Measurements from ENCODE around the gene XIRP1. TPM values are rescaled to one million over a fixed set of nuclear protein-coding genes. Genes with fewer than 3 reads are reported as not detected.

XIRP1 gene
- total RNA-seq: under 1 TPM in 1 of 3 donors, not detected in 2; 0.44 TPM

GRCh38 chr3:39192490-39193092 lies at the start of gene XIRP1:
Gene XIRP1, minus strand, starts transcription at chr3:39192595. Its CDS starts 3,150 bp downstream, at chr3:39189445.
- H3K4me3 ChIP-seq: no peak within 1 kb of the TSS
- TF ChIP-seq CTCF (IDR thresholded peaks at IDR 0.05): no peak
- no peak for TF ChIP-seq POLR2AphosphoS5 (IDR thresholded peaks at IDR 0.05)
- no peak for TF ChIP-seq POLR2A (IDR thresholded peaks at IDR 0.05)
- H3K9me3 ChIP-seq: no peaks in the 10 kb centered on the region
- peaks cover 0 to 5% of the 10 kb centered on the region in 2 donors for H3K4me1 ChIP-seq
- DNase-seq (ENCODE audit: low spot score in 2 of 2): no peak
- no peaks in the 10 kb centered on the region for H3K36me3 ChIP-seq
- intact Hi-C loops (cut with DNase I; ENCODE audit: low total_unique reads): loop anchor here (5.0 kb wide), 1 partner anchor 85 kb away; no protein-coding TSS in a partner anchor
- no peak within 1 kb of the TSS for H3K27ac ChIP-seq
- no peaks in the 10 kb centered on the region for H3K27me3 ChIP-seq

GRCh38 chr3:39241561-39241960 lies 49.2 kb upstream of the XIRP1 start:
- no peak for DNase-seq (ENCODE audit: low spot score in 2 of 2)
- Histone ChIP-seq H3K4me1 (no peaks in the 10 kb centered on the region), H3K27me3 (no peaks in the 10 kb centered on the region), H3K4me3 (no peak overlapping the region), H3K36me3 (no peaks in the 10 kb centered on the region), H3K9me3 (no peaks in the 10 kb centered on the region), H3K27ac (no peak overlapping the region)
- no peak for TF ChIP-seq POLR2AphosphoS5 (IDR thresholded peaks at IDR 0.05)
- no peak for TF ChIP-seq CTCF (IDR thresholded peaks at IDR 0.05)
- intact Hi-C loops (cut with DNase I; ENCODE audit: low total_unique reads): no loop called here

- TF ChIP-seq CTCF (IDR thresholded peaks at IDR 0.05) (no peak), POLR2A (IDR thresholded peaks at IDR 0.05) (no peak), POLR2AphosphoS5 (IDR thresholded peaks at IDR 0.05) (no peak)
- DNase-seq (ENCODE audit: low spot score in 2 of 2): no peak
- intact Hi-C loops (cut with DNase I; ENCODE audit: low total_unique reads): no loop called here
- H3K27ac ChIP-seq: no peak overlapping the region
- H3K27me3 ChIP-seq: no peaks in the 10 kb centered on the region
- H3K9me3 ChIP-seq: no peaks in the 10 kb centered on the region
- no peak overlapping the region for H3K4me3 ChIP-seq
- H3K36me3 ChIP-seq: no peaks in the 10 kb centered on the region
- no peaks in the 10 kb centered on the region for H3K4me1 ChIP-seq
Measured at GRCh38 chr3:39237027-39237426, 44.6 kb upstream of the XIRP1 start.

GRCh38 chr3:39234651-39235050 lies 42.3 kb upstream of the XIRP1 start:
- Histone ChIP-seq H3K9me3 (no peaks in the 10 kb centered on the region), H3K4me1 (no peaks in the 10 kb centered on the region), H3K4me3 (no peak overlapping the region), H3K36me3 (no peaks in the 10 kb centered on the region), H3K27me3 (no peaks in the 10 kb centered on the region), H3K27ac (no peak overlapping the region)
- intact Hi-C loops (cut with DNase I; ENCODE audit: low total_unique reads): no loop called here
- no peak for TF ChIP-seq POLR2A (IDR thresholded peaks at IDR 0.05)
- no peak for TF ChIP-seq POLR2AphosphoS5 (IDR thresholded peaks at IDR 0.05)
- TF ChIP-seq CTCF (IDR thresholded peaks at IDR 0.05): no peak
- no peak for DNase-seq (ENCODE audit: low spot score in 2 of 2)

- Histone ChIP-seq H3K27me3 (no peaks in the 10 kb centered on the region), H3K4me1 (no peaks in the 10 kb centered on the region), H3K4me3 (no peak overlapping the region), H3K9me3 (no peaks in the 10 kb centered on the region), H3K27ac (no peak overlapping the region), H3K36me3 (no peaks in the 10 kb centered on the region)
- DNase-seq (ENCODE audit: low spot score in 2 of 2): no peak
- TF ChIP-seq POLR2AphosphoS5 (IDR thresholded peaks at IDR 0.05) (no peak), CTCF (IDR thresholded peaks at IDR 0.05) (no peak), POLR2A (IDR thresholded peaks at IDR 0.05) (no peak)
- intact Hi-C loops (cut with DNase I; ENCODE audit: low total_unique reads): no loop called here
Measured at GRCh38 chr3:39232859-39233258, 40.5 kb upstream of the XIRP1 start.
